Nephron (organoid): Measurements from ENCODE around the gene DMXL1.
A peak's percentile ranks its signal among the peaks of the same experiment; 100 is the strongest.

Experiments
- H3K27ac Mint-ChIP-seq, 3 experiments: 2 replicates each; pipeline ENCODE4 v1.8.0; 2020; ENCODE audit warnings: mixed read lengths in 3 of 3, mild to moderate bottlenecking in 2 of 3, moderate library complexity in 1 of 3
- H3K27me3 Mint-ChIP-seq: 2 replicates; pipeline ENCODE4 v1.8.0; 2021; ENCODE audit warnings: low read depth, mild to moderate bottlenecking, moderate library complexity, mixed read lengths
- H3K36me3 Mint-ChIP-seq: 2 replicates; pipeline ENCODE4 v1.8.0; 2020; ENCODE audit warnings: low read depth, mixed read lengths
- H3K4me1 Mint-ChIP-seq: 2 replicates; pipeline ENCODE4 v1.8.0; 2020; ENCODE audit warnings: mixed read lengths
- H3K4me3 Mint-ChIP-seq, 3 experiments: 2 replicates each; pipeline ENCODE4 v1.8.0; 2020; ENCODE audit warnings: mild to moderate bottlenecking in 3 of 3, mixed read lengths in 3 of 3, moderate library complexity in 2 of 3
- H3K9me3 Mint-ChIP-seq: 2 replicates; pipeline ENCODE4 v1.8.0; 2020; ENCODE audit warnings: mixed read lengths
- TF ChIP-seq, protein P1 (sequence below), 3 experiments: fragments of 200-600 bp; sonication (generic); IDR thresholded peaks; one replicate each; pipeline ENCODE4 v1.5.0; 2021; ENCODE audit warnings: antibody characterized with exemption in 3 of 3; ENCODE audit not compliant: unreplicated experiment in 3 of 3

Gene DMXL1

DNA sequence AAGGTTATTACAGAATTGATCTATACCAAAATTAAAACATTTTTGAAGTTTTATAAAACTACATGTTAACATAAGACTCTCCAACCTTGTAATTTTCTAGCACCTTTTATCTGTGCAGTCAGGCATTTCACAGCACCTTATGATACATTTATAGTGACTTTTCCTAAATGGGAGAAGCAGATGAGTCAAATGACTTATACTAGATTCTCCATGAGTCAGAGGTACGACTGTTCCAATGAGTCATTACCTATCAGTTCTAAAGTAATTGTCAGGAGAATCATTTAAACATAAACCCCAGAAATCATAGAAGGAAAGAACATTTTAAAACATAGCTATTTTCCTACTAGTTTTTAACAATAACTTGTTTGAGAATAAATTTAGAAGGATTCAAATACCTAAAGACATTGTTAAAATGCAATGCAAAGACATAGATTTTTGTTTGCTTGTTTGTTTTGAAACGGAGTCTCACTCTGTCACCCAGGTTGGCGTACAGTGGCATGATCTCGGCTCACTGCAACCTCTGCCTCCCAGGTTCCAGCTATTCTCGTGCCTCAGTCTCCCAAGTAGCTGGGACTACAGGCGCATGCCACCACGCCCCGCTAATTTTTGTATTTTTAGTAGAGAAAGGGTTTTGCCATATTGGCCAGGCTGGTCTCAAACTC, 34.7 kb upstream of the DMXL1 start:
- Mint-ChIP-seq H3K27me3 (peaks cover 3% of the 10 kb centered on the region), H3K4me1 (no peaks in the 10 kb centered on the region), H3K27ac (no peak overlapping the region), H3K9me3 (no peaks in the 10 kb centered on the region), H3K4me3 (no peak overlapping the region), H3K36me3 (no peaks in the 10 kb centered on the region)
- TF ChIP-seq, protein P1, sequence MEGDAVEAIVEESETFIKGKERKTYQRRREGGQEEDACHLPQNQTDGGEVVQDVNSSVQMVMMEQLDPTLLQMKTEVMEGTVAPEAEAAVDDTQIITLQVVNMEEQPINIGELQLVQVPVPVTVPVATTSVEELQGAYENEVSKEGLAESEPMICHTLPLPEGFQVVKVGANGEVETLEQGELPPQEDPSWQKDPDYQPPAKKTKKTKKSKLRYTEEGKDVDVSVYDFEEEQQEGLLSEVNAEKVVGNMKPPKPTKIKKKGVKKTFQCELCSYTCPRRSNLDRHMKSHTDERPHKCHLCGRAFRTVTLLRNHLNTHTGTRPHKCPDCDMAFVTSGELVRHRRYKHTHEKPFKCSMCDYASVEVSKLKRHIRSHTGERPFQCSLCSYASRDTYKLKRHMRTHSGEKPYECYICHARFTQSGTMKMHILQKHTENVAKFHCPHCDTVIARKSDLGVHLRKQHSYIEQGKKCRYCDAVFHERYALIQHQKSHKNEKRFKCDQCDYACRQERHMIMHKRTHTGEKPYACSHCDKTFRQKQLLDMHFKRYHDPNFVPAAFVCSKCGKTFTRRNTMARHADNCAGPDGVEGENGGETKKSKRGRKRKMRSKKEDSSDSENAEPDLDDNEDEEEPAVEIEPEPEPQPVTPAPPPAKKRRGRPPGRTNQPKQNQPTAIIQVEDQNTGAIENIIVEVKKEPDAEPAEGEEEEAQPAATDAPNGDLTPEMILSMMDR (IDR thresholded peaks at IDR 0.05; ENCODE audit: unreplicated experiment in 3 of 3): no peak

DNA sequence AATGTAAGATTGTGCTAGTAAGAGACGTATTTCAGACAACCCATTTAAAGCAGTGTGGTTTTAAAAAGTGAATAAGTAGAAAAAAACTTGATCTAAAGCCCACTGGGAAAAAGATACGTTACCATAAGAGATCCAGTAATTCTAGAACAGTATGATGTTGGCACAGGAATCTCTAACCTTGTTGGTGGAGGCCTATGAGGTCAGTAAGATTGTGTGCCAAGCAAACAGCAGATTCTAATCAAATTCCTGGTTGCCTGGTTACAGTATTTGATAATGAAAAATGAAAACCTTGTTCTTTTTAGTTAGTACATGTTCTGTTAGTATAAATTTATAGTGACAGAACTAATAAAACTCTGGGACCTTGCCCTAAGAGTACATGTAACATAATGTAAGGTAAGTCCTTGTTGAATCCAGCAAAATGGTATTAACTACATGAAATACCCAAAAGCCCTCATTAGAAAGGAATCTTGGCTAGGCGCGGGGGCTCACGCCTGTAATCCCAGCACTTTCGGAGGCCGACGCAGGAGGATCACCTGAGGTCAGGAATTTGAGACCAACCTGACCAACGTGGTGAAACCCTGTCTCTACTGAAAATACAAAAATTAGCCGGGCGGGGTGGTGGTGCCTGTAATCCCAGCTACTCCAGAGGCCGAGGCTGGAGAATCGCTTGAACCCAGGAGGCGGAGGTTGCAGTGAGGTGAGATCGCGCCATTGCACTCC, 33.2 kb upstream of the DMXL1 start:
- H3K9me3 Mint-ChIP-seq: no peaks in the 10 kb centered on the region
- no peak overlapping the region for H3K4me3 Mint-ChIP-seq
- TF ChIP-seq, protein P1 (IDR thresholded peaks at IDR 0.05; ENCODE audit: unreplicated experiment in 3 of 3): no peak
- no peaks in the 10 kb centered on the region for H3K4me1 Mint-ChIP-seq
- no peak overlapping the region for H3K27ac Mint-ChIP-seq
- peaks cover 3% of the 10 kb centered on the region for H3K27me3 Mint-ChIP-seq
- H3K36me3 Mint-ChIP-seq: no peaks in the 10 kb centered on the region

DNA sequence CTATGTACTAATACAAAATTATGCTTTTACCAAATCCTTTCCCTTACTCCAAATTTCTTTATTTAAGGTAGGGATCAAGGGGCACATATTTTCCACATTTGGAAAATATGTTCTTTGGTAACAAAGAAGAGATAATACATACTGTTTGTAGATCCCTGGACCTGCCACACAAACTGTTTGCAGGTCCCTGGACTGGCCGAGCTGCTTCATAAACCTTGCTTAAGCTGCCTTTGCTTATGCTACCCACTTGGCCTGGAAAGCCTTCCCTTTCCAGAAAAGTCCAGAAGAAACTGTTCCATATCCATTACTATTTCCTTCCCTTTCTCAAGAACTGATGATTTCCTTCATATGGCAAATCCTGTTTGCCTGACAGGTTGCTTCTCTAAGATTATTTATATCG, 22.6 kb upstream of the DMXL1 start:
- H3K27me3 Mint-ChIP-seq: no peaks in the 10 kb centered on the region
- H3K4me1 Mint-ChIP-seq: peaks cover 4% of the 10 kb centered on the region
- TF ChIP-seq, protein P1 (IDR thresholded peaks at IDR 0.05; ENCODE audit: unreplicated experiment in 3 of 3): no peak
- H3K9me3 Mint-ChIP-seq: no peaks in the 10 kb centered on the region
- no peak overlapping the region for H3K27ac Mint-ChIP-seq
- H3K36me3 Mint-ChIP-seq: no peaks in the 10 kb centered on the region
- H3K4me3 Mint-ChIP-seq: no peak overlapping the region

DNA sequence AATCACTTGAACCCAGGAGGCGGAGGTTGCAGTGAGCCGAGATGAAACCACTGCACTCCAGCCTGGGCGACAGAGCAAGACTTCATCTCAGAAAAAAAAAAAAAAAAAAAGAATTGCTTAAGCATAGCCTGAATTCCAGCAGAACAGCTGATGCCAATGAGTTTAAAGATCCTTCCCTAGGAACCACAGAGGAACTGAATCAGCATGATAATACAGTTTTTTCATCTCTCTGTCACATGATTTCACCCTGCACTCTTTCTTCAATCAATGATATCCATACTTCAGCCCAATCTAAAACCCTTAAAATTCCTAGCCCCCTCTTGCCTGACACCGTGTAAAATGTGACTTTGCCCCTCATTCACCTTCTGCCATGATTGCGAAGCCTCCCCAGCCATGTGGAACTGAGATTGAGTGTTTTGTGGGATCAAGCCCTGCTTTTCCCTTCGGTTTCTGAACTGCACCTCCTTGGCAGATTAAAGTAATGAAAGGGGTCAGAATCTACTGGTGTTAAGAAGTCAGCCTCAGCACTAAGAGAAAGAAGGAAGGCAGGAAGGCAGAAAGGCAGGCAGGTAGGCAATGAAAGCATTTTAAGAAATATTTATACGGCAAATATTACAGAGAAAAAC, 20.9 kb upstream of the DMXL1 start:
- Mint-ChIP-seq H3K9me3 (no peaks in the 10 kb centered on the region), H3K36me3 (no peaks in the 10 kb centered on the region), H3K27ac (peak overlapping the region in 1 of 3 experiments; percentile 8), H3K27me3 (no peaks in the 10 kb centered on the region), H3K4me1 (peaks cover 4% of the 10 kb centered on the region), H3K4me3 (no peak overlapping the region)
- TF ChIP-seq, protein P1 (IDR thresholded peaks at IDR 0.05; ENCODE audit: unreplicated experiment in 3 of 3): no peak

DNA sequence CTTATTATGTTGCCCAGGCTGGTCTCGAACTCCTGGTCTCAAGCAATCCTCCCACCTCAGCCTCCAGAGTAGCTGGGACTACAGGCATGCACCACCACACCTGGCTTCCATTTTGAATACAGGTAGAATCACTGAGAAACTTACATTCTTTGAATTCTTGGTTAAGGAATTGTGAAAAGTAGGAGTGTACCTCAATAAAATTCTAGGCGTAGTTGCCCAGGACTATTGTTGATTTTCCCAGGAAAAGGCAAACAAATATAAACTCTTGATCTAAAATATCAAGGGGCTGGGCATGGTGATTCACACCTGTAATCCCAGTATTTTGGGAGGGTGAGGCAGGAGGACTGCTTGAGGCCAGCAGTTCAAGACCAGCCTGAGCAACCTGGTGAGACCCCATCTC, 16.8 kb upstream of the DMXL1 start:
- Mint-ChIP-seq H3K27me3 (no peaks in the 10 kb centered on the region), H3K4me1 (peaks cover 4% of the 10 kb centered on the region), H3K27ac (no peak overlapping the region), H3K36me3 (no peaks in the 10 kb centered on the region), H3K4me3 (no peak overlapping the region), H3K9me3 (no peaks in the 10 kb centered on the region)
- TF ChIP-seq, protein P1 (IDR thresholded peaks at IDR 0.05; ENCODE audit: unreplicated experiment in 3 of 3): no peak
